Rectal smooth muscle tissue (tissue), 1 donor: ENCODE results near the gene PIK3C2A.
A peak's percentile ranks its signal among the peaks of the same experiment; 100 is the strongest.
"Not testable (repeated sequence)": the region's sequence is repeated elsewhere in the genome, so short reads cannot be mapped to it uniquely, and the experiment has no call there.

Experiments used
- H3K27ac ChIP-seq: one replicate; pipeline ENCODE4 v1.7.0; 2013; ENCODE audit warnings: low read depth, low read length, inconsistent platforms
- H3K27me3 ChIP-seq: one replicate; pipeline ENCODE4 v1.7.0; 2013; ENCODE audit warnings: low read length; ENCODE audit not compliant: control insufficient read depth, insufficient read depth
- H3K36me3 ChIP-seq: one replicate; pipeline ENCODE4 v1.7.0; 2013; ENCODE audit warnings: low read length; ENCODE audit not compliant: control insufficient read depth, insufficient read depth
- H3K4me1 ChIP-seq: one replicate; pipeline ENCODE4 v1.7.0; 2013; ENCODE audit warnings: low read length; ENCODE audit not compliant: control insufficient read depth, insufficient read depth
- H3K4me3 ChIP-seq: one replicate; pipeline ENCODE4 v1.7.0; 2013; ENCODE audit warnings: low read length
- H3K9ac ChIP-seq: one replicate; pipeline ENCODE4 v1.7.0; 2013; ENCODE audit warnings: low read length

Gene PIK3C2A

DNA sequence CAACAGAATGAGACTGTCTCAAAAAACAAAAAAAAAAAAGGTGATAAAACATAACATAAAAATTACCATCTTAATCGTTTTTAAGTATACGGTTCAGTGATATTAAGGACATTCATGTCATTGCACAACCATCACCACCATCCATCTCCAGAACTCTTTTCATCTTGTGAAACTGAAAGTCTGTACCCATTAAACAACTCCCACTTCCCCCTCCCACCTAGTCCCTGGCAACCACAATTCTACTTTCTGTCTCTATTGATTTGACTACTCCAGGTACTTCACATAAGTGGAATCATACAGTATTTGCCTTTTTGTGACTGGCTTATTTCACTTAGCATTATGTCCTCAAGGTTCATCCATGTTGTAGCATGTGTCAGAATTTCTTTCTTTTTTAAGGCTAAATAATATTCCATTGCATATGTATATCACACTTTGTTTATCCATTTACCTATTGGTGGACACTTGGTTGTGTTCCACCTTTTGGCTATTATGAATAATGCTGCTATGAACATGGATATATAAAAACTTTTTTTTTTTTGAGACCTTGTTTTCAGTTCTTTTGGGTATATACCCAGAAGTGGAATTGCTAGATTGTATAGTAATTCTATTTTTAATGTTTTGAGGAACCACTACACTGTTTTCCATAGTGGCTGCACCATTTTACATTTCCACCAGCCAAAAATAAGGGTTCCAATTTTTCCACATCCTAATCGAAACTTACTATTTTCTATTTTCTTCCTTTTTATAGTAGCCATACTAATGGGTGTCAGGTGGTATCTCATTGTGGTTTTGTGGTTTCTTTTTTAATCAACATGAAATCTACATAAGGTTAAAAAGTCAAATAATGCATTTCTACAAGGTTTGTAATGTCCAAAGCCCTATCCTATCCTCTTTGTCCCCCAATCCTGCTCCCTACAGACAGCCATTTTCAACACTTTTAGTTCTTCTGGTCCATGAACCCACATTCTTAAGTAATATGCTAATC is 23.4 kb upstream of the PIK3C2A start:
- Histone ChIP-seq H3K27ac (no peak overlapping the region), H3K4me3 (no peak overlapping the region), H3K27me3 (no peaks in the 10 kb centered on the region), H3K9ac (no peak overlapping the region), H3K36me3 (no peaks in the 10 kb centered on the region), H3K4me1 (no peaks in the 10 kb centered on the region)

DNA sequence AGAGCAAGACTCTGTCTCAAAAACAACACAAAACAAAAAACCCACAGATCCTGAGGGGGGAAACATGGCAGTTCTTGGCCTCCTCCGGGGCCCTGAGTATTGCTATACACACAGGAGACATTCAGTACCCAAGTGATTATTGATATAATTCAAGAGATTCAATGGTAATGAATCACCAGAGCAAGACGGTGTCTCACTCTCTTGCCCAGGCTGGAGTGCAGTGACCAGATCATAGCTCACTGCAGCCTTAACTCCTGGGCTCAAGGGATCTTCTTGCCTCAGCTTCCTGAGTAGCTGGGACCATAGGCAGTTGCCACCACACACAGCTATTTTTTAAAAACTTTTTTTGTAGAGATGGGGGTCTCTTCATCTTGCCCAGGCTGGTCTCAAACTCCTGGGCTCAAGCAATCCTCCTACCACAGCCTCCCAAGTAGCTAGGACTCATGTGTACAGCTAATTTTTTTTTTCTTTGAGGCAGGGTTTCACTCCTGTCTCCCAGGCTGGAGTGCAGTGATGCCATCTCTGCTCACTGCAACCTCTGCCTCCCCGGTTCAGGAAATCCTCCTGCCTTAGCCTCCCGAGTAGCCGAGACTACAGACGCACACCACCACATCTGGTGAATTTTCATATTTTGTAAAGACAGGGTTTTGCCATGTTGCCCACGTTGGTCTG is 21.8 kb upstream of the PIK3C2A start:
- no peak overlapping the region for H3K4me3 ChIP-seq

DNA sequence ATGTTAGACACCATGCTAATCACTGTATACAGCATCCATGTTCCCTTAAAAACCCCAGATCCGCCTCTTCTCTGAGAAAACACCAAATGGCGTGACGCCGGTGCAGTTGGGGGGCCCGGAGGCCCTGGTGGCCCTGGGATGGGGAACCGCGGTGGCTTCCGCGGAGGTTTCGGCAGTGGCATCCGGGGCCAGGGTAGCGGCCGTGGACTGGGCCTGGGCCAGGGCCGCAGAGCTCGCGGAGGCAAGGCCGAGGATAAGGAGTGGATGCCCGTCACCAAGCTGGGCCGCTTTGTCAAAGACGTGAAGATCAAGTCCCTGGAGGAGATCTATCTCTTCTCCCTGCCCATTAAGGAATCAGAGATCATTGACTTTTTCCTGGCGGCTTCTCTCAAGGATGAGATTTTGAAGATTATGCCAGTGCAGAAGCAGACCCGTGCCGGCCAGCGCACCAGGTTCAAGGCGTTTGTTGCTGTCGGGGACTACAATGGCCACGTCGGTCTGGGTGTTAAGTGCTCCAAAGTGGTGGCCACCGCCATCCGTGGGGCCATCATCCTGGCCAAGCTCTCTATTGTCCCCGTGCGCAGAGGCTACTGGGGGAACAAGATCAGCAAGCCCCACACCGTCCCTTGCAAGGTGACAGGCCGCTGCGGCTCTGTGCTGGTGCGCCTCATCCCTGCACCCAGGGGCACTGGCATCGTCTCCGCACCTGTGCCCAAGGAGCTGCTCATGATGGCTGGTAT is 20.6 kb upstream of the PIK3C2A start:
- H3K27ac ChIP-seq, H3K9ac ChIP-seq, H3K4me3 ChIP-seq, H3K27me3 ChIP-seq, H3K4me1 ChIP-seq, H3K36me3 ChIP-seq: not testable (repeated sequence)

More for the DNA sequence above, 21.8 kb upstream of the PIK3C2A start:
- no peaks in the 10 kb centered on the region for H3K27me3 ChIP-seq
- H3K36me3 ChIP-seq, result no peaks in the 10 kb centered on the region
- no peak overlapping the region for H3K27ac ChIP-seq
- no peak overlapping the region for H3K9ac ChIP-seq
- no peaks in the 10 kb centered on the region for H3K4me1 ChIP-seq

DNA sequence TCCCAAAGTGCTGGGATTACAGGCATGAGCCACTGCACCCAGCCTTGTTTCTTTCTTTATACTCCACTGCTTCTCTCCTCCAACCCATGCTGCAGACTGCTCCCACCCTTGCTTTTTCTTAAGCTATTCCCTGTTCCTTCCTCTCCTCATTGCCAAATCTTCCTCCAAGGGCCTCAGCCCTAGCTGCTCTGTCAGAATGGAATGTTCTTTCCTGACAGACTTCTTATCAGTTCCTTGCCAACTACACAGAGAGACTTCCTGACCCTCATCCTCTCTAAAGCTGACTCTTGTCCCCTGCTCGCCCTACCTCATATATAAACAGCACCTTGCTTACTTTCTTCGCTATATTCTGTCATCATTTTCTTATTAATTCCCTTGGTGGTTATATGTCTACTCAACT is 16.9 kb upstream of the PIK3C2A start:
- Histone ChIP-seq H3K27me3 (no peaks in the 10 kb centered on the region), H3K27ac (no peak overlapping the region), H3K9ac (no peak overlapping the region), H3K4me3 (no peak overlapping the region), H3K36me3 (no peaks in the 10 kb centered on the region), H3K4me1 (no peaks in the 10 kb centered on the region)

DNA sequence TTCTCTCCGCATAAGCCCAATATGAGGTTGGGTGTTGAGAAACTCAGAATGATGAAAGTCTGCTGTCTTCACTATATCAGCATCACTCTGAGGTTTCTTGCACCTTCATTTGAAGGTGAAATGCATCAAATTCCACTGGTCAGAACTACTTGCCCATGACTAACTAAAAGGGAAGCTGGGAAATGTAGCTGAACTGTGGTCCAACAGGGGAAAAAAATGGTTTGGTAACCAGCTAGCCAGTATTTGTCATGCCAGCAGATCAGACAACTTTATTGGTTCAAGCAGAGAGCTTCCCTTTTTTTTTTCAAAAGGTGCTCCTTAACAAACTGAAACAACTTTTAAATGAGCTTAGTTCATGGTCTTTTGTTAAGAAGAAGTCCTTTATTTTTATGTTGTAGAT is 14.2 kb upstream of the PIK3C2A start:
- H3K4me3 ChIP-seq, result no peak overlapping the region
- H3K27me3 ChIP-seq, result no peaks in the 10 kb centered on the region
- no peak overlapping the region for H3K9ac ChIP-seq
- no peak overlapping the region for H3K27ac ChIP-seq
- H3K4me1 ChIP-seq, result no peaks in the 10 kb centered on the region
- H3K36me3 ChIP-seq, result no peaks in the 10 kb centered on the region

DNA sequence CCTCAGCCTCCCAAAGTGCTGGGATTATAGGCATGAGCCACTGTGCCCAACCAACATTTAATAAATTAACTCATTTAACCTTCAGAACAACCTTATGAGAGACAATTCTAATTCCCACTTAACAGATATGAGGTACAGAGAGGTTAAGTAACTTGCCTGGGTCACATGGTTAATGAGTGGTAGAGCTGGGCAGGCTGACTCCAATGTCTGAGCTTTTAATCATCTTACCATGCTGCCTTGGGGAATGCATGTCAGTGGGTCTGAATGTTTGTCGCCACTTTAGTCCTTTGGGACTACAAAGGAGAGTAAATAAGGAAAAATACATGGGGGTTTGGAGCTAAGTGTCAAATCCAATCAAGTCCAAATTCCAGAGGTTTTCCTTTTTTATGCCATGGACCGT is 11.2 kb upstream of the PIK3C2A start:
- H3K4me3 ChIP-seq, result no peak overlapping the region
- H3K27me3 ChIP-seq, result no peaks in the 10 kb centered on the region
- H3K9ac ChIP-seq, result no peak overlapping the region
- no peaks in the 10 kb centered on the region for H3K36me3 ChIP-seq
- H3K4me1 ChIP-seq, result no peaks in the 10 kb centered on the region
- H3K27ac ChIP-seq, result no peak overlapping the region

DNA sequence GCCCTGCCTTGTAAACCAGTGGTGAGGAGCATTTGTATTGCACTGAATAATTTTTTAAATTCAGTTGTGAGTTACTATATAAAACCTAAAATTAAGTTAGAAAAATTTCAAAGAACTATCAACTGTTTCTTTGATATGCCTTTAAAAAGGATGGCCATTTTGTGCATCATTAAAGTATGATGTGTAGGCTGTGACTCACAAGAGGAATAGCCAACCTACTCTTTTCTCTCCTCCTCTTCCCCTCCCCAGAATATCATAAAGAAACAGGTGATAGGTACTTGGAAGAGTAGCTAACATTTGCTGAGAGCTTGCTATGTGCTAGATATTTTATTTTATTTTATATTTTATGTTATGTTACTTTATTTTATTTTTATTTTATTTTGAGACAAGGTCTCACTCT is 10.6 kb upstream of the PIK3C2A start:
- Histone ChIP-seq H3K36me3 (no peaks in the 10 kb centered on the region), H3K4me1 (no peaks in the 10 kb centered on the region), H3K27ac (no peak overlapping the region), H3K27me3 (no peaks in the 10 kb centered on the region), H3K4me3 (no peak overlapping the region), H3K9ac (no peak overlapping the region)

DNA sequence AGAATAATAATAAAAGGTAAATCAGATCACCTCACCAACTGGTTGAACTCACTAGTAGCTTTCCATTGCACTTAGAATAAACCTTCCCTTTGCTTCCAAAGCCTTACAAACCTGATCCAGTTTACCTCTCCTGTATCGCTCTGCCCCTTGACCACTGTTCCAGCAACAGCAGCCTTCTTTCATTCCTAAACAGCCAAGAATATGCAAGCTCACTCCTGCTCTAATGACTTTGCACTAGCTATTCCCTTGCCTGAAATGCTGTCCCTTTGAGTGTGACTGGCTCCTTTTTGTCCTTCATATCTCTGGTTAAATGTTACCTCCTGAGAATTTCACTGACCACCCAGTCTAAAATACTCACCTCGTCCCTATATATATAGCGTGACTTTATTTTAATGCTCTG is 9.6 kb upstream of the PIK3C2A start:
- Histone ChIP-seq H3K27me3 (no peaks in the 10 kb centered on the region), H3K9ac (no peak overlapping the region), H3K27ac (no peak overlapping the region), H3K4me1 (no peaks in the 10 kb centered on the region), H3K4me3 (no peak overlapping the region), H3K36me3 (no peaks in the 10 kb centered on the region)

DNA sequence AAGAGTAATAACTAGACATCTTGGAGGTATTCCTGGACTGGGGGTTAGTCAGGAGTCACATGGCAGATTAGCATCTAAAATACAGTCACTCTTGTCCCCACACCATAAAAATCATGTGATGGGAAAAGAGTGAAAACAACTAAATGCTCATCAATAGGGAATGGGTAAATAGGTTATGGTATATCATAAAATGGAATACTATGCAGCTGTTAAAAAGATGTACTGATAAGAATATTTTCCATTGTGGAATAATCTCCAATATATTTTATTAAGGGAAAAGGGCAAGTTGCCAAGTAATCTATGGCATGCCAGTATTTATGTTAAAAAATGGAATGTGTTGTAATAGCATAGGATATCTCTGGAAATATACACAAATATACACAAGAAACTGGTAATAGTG is 6.6 kb upstream of the PIK3C2A start:
- Histone ChIP-seq H3K9ac (no peak overlapping the region), H3K4me1 (no peaks in the 10 kb centered on the region), H3K36me3 (no peaks in the 10 kb centered on the region), H3K4me3 (no peak overlapping the region), H3K27me3 (no peaks in the 10 kb centered on the region), H3K27ac (no peak overlapping the region)

DNA sequence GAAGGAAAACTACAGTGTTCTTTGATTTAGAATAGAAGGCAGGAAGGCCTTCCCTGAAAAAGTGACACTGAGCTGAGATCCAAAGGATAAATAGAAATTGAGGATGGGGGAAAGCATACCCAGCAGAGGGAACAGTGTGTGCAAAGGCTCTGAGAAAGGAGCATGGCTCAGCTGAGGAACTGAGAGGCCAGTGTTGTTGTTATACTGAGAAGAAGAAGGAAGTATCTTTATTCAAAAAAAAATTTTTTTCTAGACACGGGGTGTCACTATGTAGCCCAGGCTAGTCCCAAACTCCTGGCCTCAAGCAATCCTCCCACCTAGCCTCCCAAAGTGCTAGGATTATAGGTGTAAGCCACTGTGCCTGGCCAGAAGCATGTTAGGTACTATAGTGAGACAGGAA is 3.5 kb upstream of the PIK3C2A start:
- Histone ChIP-seq H3K27me3 (no peaks in the 10 kb centered on the region), H3K27ac (no peak overlapping the region), H3K36me3 (no peaks in the 10 kb centered on the region), H3K4me3 (no peak overlapping the region), H3K4me1 (peaks cover 9% of the 10 kb centered on the region), H3K9ac (no peak overlapping the region)

DNA sequence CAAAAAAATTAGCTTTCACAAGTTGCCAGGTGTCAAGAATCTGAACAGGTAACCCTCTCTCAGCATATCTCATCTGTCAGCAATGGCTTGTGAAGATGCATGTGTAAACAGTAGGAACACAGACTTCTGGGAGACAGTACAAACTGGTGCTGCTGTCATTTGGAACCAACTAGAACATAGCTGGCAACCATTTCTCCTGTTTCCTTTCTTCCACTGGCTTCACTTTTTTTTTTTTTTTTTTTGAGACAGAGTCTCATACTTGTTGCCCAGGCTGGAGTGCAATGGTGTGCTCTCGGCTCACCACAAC is 2.1 kb upstream of the PIK3C2A start:
- Histone ChIP-seq H3K36me3 (no peaks in the 10 kb centered on the region), H3K4me3 (no peak overlapping the region), H3K27ac (no peak overlapping the region), H3K9ac (no peak overlapping the region), H3K27me3 (no peaks in the 10 kb centered on the region), H3K4me1 (peaks cover 9% of the 10 kb centered on the region)

DNA sequence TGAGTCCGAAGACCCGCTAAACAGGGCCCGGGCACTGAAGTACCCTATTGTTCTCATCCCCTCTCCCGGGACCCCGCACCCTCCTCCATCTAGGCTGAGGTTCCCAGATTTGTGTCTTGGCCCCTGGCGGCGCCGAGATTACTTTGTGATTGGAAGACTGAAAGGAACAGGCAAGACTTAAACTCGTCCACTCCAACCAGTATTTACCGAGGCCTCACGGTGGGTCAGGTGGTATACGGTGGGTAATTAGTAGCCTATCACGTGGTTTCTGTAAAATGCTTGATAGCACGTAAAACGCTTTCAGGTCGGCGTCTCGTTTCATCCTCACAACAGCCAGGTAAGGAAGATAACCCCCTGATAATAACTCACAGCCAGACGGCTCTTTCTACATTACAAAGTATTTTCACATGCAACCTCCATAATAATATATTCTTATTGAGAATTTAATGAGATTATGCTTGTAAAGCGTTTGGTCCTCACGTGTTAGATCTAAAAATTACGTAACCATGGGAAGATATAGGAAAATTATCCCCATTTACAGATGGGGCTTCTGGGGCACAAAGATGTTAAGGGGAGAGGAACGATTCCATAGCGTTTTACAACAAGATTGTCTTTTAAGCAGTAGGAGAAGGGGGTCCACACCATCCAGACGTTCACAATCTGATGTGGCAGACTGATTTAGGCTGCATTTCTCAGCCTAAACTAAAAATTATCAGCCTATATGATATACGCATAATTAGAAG is 642 bp upstream of the PIK3C2A start:
- Histone ChIP-seq H3K27me3 (no peaks in the 10 kb centered on the region), H3K4me3 (peak overlapping the region; percentile 90), H3K27ac (peak overlapping the region; percentile 91), H3K9ac (peak overlapping the region; percentile 74), H3K36me3 (no peaks in the 10 kb centered on the region), H3K4me1 (peaks cover 9% of the 10 kb centered on the region)
